Subcutaneous abdominal adipose tissue (tissue), 5 donors: ENCODE data around the gene ZC3H12D.

Experiments used
- H3K27ac ChIP-seq: one replicate; pipeline ENCODE4 v1.7.0; 2013; ENCODE audit warnings: low read depth, mild to moderate bottlenecking, inconsistent platforms, low read length, moderate library complexity
- H3K27me3 ChIP-seq, 5 donors: one replicate each; pipeline ENCODE4 v1.7.0; 2013; ENCODE audit warnings: low read length in 5 of 5, inconsistent platforms in 1 of 5; ENCODE audit not compliant: control insufficient read depth in 5 of 5, insufficient read depth in 4 of 5
- H3K36me3 ChIP-seq, 5 donors: one replicate each; pipeline ENCODE4 v1.7.0; 2013; ENCODE audit warnings: low read length in 5 of 5; ENCODE audit not compliant: control insufficient read depth in 5 of 5, insufficient read depth in 5 of 5
- H3K4me1 ChIP-seq, 5 donors: one replicate each; pipeline ENCODE4 v1.7.0; 2013; ENCODE audit warnings: low read length in 5 of 5, mild to moderate bottlenecking in 3 of 5, moderate library complexity in 1 of 5; ENCODE audit not compliant: control insufficient read depth in 5 of 5, insufficient read depth in 5 of 5
- H3K4me3 ChIP-seq, 5 donors: one replicate each; pipeline ENCODE4 v1.7.0; 2013; ENCODE audit warnings: low read length in 5 of 5, low read depth in 1 of 5
- H3K9ac ChIP-seq, 5 donors: one replicate each; pipeline ENCODE4 v1.7.0; 2013; ENCODE audit warnings: low read length in 5 of 5, mild to moderate bottlenecking in 4 of 5, moderate library complexity in 3 of 5
- H3K9me3 ChIP-seq, 5 donors: one replicate each; pipeline ENCODE4 v1.7.0; 2013; ENCODE audit warnings: low read length in 5 of 5; ENCODE audit not compliant: control insufficient read depth in 5 of 5
- donor health status: healthy.
- donor health status: healthy.
- donor health status: healthy.
- donor health status: healthy.
- donor health status: healthy.

ZC3H12D gene

GRCh38 chr6:149487316-149487715 is 2.5 kb upstream of the ZC3H12D start:
- peaks cover 6 to 37% (median 25%) of the 10 kb centered on the region in 5 donors for H3K4me1 ChIP-seq
- no peak overlapping the region for H3K27ac ChIP-seq
- H3K9me3 ChIP-seq: no peaks in the 10 kb centered on the region
- peaks cover 0 to 4% (median 0%) of the 10 kb centered on the region in 5 donors for H3K27me3 ChIP-seq
- no peak overlapping the region for H3K4me3 ChIP-seq
- H3K9ac ChIP-seq: no peak overlapping the region
- H3K36me3 ChIP-seq: no peaks in the 10 kb centered on the region

- Histone ChIP-seq H3K9me3 (no peaks in the 10 kb centered on the region), H3K9ac (no peak overlapping the region), H3K36me3 (no peaks in the 10 kb centered on the region), H3K27ac (peak overlapping the region; percentile 35), H3K4me3 (peak overlapping the region in 3 of 5 donors; percentile 6 to 50 (median 27)), H3K27me3 (peaks cover 0 to 10% (median 1%) of the 10 kb centered on the region in 5 donors), H3K4me1 (peaks cover 6 to 53% (median 40%) of the 10 kb centered on the region in 5 donors)
Measured at GRCh38 chr6:149483849-149484655, 762 bp downstream of the ZC3H12D start.

DNA sequence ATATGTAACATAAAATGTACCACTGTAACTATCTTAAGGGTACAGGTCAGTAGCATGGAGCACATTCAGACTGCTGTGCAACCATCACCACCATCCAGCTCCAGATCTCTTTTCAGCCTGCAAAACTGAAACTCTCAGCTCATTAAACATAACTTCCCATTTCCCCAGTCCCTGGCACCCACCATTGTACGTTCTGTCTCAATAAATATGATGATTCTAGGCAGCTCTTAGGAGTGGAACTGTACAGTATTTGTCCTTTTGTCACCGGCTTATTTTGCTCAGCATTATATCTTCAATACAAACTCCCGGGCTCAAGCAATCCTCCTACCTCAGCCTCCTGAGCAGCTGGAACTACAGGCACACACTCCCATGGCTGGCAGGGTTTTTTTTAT is 1.5 kb downstream of the ZC3H12D start:
- Histone ChIP-seq H3K27ac (peak overlapping the region; percentile 75), H3K4me1 (peaks cover 6 to 53% (median 40%) of the 10 kb centered on the region in 5 donors), H3K36me3 (no peaks in the 10 kb centered on the region), H3K9ac (no peak overlapping the region), H3K4me3 (peak overlapping the region in 1 of 5 donors; percentile 16), H3K27me3 (peaks cover 0 to 10% (median 7%) of the 10 kb centered on the region in 5 donors), H3K9me3 (no peaks in the 10 kb centered on the region)

GRCh38 chr6:149482545-149483333 is 2.1 kb downstream of the ZC3H12D start:
- Histone ChIP-seq H3K9ac (peak overlapping the region in 2 of 5 donors; percentile 60 to 64), H3K9me3 (no peaks in the 10 kb centered on the region), H3K36me3 (no peaks in the 10 kb centered on the region), H3K27me3 (peaks cover 0 to 10% (median 7%) of the 10 kb centered on the region in 5 donors), H3K4me3 (peak overlapping the region in 3 of 5 donors; percentile 49 to 67 (median 65)), H3K27ac (peak overlapping the region; percentile 75), H3K4me1 (peaks cover 6 to 53% (median 40%) of the 10 kb centered on the region in 5 donors)

DNA sequence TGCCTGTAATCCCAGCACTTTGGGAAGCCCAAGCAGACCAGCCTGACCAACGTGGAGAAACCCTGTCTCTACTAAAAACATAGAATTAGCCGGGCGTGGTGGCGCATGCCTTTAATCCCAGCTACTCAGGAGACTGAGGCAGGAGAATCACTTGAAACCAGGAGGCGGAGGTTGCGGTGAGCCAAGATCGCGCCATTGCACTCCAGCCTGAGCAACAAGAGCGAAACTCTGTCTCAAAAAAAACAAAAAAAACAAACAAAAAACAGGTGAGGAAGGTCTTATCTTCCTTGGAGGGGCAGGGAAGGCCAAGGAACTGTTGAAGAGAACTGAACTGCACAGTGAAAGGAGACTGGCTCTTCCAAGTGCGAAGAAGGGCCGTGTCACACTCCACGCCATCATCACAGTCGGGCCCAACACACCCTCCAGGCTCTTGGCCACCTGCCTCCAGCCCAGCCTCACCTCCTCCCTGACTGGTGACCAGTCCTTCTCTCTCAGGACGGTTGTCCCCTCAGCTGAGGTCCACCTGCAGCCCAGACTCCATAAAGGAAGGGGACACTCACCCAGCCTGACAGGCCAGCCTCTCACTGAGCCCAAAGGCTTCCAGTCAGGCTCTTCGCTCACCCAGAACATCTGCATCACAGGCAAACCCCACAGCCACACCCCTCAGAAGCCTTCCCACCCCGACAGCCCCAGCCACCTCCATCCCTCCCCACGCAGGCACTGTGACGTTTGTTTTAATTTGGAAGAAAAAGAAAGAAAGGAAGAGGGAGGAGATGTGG is 4.1 kb downstream of the ZC3H12D start:
- Histone ChIP-seq H3K27me3 (peaks cover 0 to 10% (median 7%) of the 10 kb centered on the region in 5 donors), H3K36me3 (no peaks in the 10 kb centered on the region), H3K27ac (no peak overlapping the region), H3K9ac (no peak overlapping the region), H3K4me1 (peaks cover 6 to 49% (median 38%) of the 10 kb centered on the region in 5 donors), H3K9me3 (no peaks in the 10 kb centered on the region), H3K4me3 (no peak overlapping the region)

DNA sequence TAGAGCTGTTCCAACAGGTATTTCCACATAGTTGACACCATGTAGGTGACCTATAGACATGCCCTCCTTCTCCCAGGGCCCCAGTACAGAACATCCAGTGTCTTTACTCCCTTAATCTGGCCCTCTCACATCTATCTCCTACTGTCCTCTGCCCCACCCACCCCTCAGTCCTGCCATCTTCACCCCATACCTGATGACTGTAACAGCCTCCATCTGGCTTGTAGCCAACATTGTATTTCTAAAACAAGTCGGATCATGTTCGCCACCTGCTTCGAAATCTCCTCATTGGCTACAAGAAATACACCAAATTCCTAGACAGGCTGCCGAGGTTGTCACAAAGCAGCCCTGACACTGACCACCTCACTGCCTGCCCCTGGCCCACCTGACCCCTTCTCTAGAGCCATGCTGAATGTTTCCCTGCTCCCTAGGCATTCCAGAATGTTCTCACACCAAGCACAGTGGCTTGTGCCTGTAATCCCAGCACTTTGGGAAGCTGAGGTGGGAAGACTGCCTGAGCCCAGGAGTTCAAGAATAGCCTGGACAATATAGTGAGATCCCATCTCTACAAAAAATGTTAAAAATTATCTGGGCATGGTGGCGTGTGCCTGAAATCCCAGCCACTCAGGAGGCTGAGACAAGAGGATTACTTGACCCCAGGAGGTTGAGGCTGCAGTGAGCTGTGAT is 6.0 kb downstream of the ZC3H12D start:
- Histone ChIP-seq H3K27me3 (peaks cover 0 to 10% (median 4%) of the 10 kb centered on the region in 5 donors), H3K9ac (no peak overlapping the region), H3K36me3 (no peaks in the 10 kb centered on the region), H3K4me3 (no peak overlapping the region), H3K4me1 (peaks cover 0 to 36% (median 21%) of the 10 kb centered on the region in 5 donors), H3K9me3 (peaks cover 0 to 2% (median 0%) of the 10 kb centered on the region in 5 donors), H3K27ac (no peak overlapping the region)

- H3K27me3 ChIP-seq: peaks cover 0 to 10% (median 4%) of the 10 kb centered on the region in 5 donors
- peaks cover 0 to 35% (median 23%) of the 10 kb centered on the region in 5 donors for H3K4me1 ChIP-seq
- no peak overlapping the region for H3K4me3 ChIP-seq
- H3K27ac ChIP-seq: no peak overlapping the region
- H3K9me3 ChIP-seq: peaks cover 0 to 2% (median 0%) of the 10 kb centered on the region in 5 donors
- H3K9ac ChIP-seq: no peak overlapping the region
- H3K36me3 ChIP-seq: no peaks in the 10 kb centered on the region
Measured at GRCh38 chr6:149477544-149477943, 7.3 kb downstream of the ZC3H12D start.

GRCh38 chr6:149476789-149477455 is 7.9 kb downstream of the ZC3H12D start:
- H3K9ac ChIP-seq: no peak overlapping the region
- peaks cover 0 to 10% (median 4%) of the 10 kb centered on the region in 5 donors for H3K27me3 ChIP-seq
- peaks cover 0 to 2% (median 0%) of the 10 kb centered on the region in 5 donors for H3K9me3 ChIP-seq
- no peak overlapping the region for H3K27ac ChIP-seq
- H3K4me1 ChIP-seq: peaks cover 0 to 29% (median 17%) of the 10 kb centered on the region in 5 donors
- no peaks in the 10 kb centered on the region for H3K36me3 ChIP-seq
- H3K4me3 ChIP-seq: no peak overlapping the region
